Psoas muscle (tissue), 8 donors: ENCODE data around the gene VPS50. TPM values are rescaled to one million over a fixed set of nuclear protein-coding genes. Genes with fewer than 3 reads are reported as not detected.

ENCODE experiments used
- ATAC-seq, 4 donors: fragments of 200-7000 bp; cut with Tn5 transposase; one replicate each; pipeline ENCODE4 v1.9.1; 2020; ENCODE audit warnings: moderate library complexity in 3 of 4, mild to moderate bottlenecking in 2 of 4
- DNase-seq, 2 donors: peaks; one replicate each; pipeline ENCODE4 v3.0.0-alpha.2; 2020
- H3K27ac ChIP-seq: fragments of 200-600 bp; one replicate; pipeline ENCODE4 v1.8.0; 2022
- H3K27me3 ChIP-seq, 3 donors: fragments of 200-600 bp in 1 of 3; one replicate each; pipeline versions ENCODE4 v1.6.1 to v1.8.0; 2013 to 2022; ENCODE audit warnings: low read length in 2 of 3, mild to moderate bottlenecking in 2 of 3, moderate library complexity in 1 of 3; ENCODE audit not compliant: insufficient read depth in 3 of 3
- H3K36me3 ChIP-seq, 2 donors: fragments of 200-600 bp in 1 of 2; one replicate each; pipeline versions ENCODE4 v1.6.1 to v1.8.0; 2013 to 2022; ENCODE audit warnings: low read depth in 1 of 2, mild to moderate bottlenecking in 1 of 2, moderate library complexity in 1 of 2; ENCODE audit not compliant: insufficient read depth in 1 of 2
- H3K4me1 ChIP-seq: fragments of 200-600 bp; one replicate; pipeline ENCODE4 v1.8.0; 2022
- H3K4me3 ChIP-seq: fragments of 200-600 bp; one replicate; pipeline ENCODE4 v1.8.0; 2022; ENCODE audit warnings: mild to moderate bottlenecking
- H3K9me3 ChIP-seq: fragments of 200-600 bp; one replicate; pipeline ENCODE4 v1.8.0; 2022
- WGBS, 3 donors: extraction: QIAGEN DNeasy Blood & Tissue Kit; methylation state at CpG; one replicate each; pipeline versions ENCODE4 v1.1.6 to v1.1.7; 2013; 5-methylcytosine and 5-hydroxymethylcytosine counted together
- intact Hi-C, 2 donors: fragments of 100-400 bp; cut with DNase I; formaldehyde crosslinking; loops; one replicate each; pipeline versions ENCODE4 v1.11.0 to v1.14.2; 2022
- polyA plus RNA-seq, 3 donors: library from polyadenylated mRNA; stranded (reverse); fragments of 200-250 nt; gene quantifications; one replicate each; pipeline ENCODE4 v1.2.3, GENCODE V29; 2013
- total RNA-seq, 4 donors: library from RNA; stranded (reverse); fragmentation: NEBNext Ultra II Directional in 2 of 4; extraction: Animal tissue kit (Norgen Biotek cat#: 25700) in 2 of 4; gene quantifications; one replicate each; pipeline versions ENCODE4 v1.2.1 to v1.2.4, GENCODE V29; 2021 to 2023
- TF ChIP-seq, protein P1 (sequence below): fragments of 200-600 bp; IDR thresholded peaks from one replicate; pipeline ENCODE4 v1.8.0; 2022; ENCODE audit warnings: antibody characterized with exemption
- donor health status: healthy with polysubstance abuse.
- donor health status: DM: no; HTN: no; CAD: no; lungs with moderate emphysema.
- donor health status: Bipolar disorder and iron deficiency.
- donor health status: healthy.
- donor health status: DM: yes; HTN: yes; CAD: no.
- donor health status: DM: no; HTN: no; CAD: no.
- donor health status: DM: no; HTN: no; CAD: no.
- donor health status: DM: yes; HTN: yes; CAD: no.

The VPS50 gene
- total and polyA plus RNA-seq, 7 donors = 6.2 to 22.4 (median 17.6) TPM

DNA sequence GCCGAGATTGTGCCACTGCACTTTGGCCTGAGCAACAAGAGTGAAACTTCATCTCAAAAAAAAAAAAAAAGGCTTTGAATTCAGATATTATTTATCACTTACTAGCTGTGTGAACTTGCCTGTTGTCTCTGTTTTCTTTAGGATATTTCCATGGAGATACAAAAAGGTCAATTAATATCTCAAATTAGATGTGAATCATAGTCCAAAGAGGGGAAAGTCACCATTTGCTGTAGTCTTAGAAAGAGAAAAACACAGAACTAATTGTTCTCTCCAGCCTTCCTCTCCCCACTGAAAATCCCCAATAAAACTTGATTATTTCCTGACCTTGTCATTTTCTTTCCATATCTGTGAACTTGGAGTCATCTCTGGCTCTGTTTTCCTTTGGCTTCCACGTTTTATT is 27.1 kb upstream of the VPS50 start:
- Histone ChIP-seq H3K27me3 (no peaks in the 10 kb centered on the region), H3K9me3 (no peaks in the 10 kb centered on the region), H3K4me1 (no peaks in the 10 kb centered on the region), H3K4me3 (no peak overlapping the region), H3K36me3 (no peaks in the 10 kb centered on the region), H3K27ac (no peak overlapping the region)
- ATAC-seq = no peak
- 41 to 44% (median 42%) methylated on average over 2 of the region's 2 CpGs for WGBS, 3 donors
- intact Hi-C loops = no loop called here
- no peak for DNase-seq
- TF ChIP-seq, protein P1, sequence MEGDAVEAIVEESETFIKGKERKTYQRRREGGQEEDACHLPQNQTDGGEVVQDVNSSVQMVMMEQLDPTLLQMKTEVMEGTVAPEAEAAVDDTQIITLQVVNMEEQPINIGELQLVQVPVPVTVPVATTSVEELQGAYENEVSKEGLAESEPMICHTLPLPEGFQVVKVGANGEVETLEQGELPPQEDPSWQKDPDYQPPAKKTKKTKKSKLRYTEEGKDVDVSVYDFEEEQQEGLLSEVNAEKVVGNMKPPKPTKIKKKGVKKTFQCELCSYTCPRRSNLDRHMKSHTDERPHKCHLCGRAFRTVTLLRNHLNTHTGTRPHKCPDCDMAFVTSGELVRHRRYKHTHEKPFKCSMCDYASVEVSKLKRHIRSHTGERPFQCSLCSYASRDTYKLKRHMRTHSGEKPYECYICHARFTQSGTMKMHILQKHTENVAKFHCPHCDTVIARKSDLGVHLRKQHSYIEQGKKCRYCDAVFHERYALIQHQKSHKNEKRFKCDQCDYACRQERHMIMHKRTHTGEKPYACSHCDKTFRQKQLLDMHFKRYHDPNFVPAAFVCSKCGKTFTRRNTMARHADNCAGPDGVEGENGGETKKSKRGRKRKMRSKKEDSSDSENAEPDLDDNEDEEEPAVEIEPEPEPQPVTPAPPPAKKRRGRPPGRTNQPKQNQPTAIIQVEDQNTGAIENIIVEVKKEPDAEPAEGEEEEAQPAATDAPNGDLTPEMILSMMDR = no peak

DNA sequence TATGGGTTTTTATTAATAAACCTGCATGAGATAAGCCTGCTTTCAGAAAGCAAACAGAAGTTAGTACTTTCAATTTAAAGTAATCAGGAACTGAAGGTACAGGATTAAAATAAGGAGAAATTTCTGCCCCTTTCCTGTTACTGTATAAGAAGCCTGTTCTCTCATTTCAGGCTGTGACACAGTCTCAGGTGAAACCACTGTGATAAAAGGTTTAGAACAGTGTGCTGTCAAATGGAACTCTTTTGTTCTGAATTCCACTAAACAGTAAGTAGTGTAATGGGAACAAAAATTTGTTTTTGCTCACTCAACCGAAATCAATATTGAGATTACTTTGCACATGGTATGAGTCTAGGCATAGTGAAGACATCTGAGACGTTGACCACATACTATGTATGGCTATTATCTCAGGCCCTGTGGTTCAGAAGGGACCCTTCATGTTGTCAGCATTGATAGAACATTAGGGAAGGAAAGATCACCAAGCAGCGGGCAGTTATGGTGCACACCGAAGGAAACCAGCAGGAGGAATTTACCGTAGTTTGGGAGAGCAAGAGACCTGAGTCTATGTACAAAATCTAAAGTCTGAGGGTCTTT is 20.8 kb upstream of the VPS50 start:
- 75 to 79% (median 78%) methylated on average over 5 of the region's 5 CpGs for WGBS, 3 donors
- TF ChIP-seq, protein P1 = no peak
- H3K9me3 ChIP-seq = no peaks in the 10 kb centered on the region
- H3K27ac ChIP-seq = no peak overlapping the region
- DNase-seq (no peak), ATAC-seq (no peak)
- H3K4me1 ChIP-seq = no peaks in the 10 kb centered on the region
- intact Hi-C loops = no loop called here
- H3K36me3 ChIP-seq = no peaks in the 10 kb centered on the region
- H3K27me3 ChIP-seq = no peaks in the 10 kb centered on the region
- no peak overlapping the region for H3K4me3 ChIP-seq

DNA sequence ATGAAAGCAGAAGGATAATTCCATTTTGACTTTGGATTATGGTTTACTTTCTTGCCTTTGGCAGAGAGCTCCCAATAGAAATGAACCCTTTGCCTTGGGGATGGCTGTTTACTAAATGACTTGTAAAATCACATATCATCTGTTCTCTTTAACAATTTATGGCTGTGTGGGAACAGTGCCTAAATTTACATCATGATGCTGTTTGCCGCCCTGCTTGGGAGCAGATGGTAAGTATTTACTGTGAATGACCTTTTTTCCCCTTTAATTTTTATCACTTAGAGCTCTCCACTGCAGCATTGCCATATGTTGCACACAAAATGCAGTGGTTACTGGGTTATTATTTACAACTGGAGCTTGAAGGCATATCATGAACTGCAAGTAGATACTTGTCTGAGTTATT is 19.3 kb upstream of the VPS50 start:
- intact Hi-C loops = no loop called here
- no peak for DNase-seq
- 27 to 35% (median 34%) methylated on average over 1 of the region's 1 CpG for WGBS, 3 donors

DNA sequence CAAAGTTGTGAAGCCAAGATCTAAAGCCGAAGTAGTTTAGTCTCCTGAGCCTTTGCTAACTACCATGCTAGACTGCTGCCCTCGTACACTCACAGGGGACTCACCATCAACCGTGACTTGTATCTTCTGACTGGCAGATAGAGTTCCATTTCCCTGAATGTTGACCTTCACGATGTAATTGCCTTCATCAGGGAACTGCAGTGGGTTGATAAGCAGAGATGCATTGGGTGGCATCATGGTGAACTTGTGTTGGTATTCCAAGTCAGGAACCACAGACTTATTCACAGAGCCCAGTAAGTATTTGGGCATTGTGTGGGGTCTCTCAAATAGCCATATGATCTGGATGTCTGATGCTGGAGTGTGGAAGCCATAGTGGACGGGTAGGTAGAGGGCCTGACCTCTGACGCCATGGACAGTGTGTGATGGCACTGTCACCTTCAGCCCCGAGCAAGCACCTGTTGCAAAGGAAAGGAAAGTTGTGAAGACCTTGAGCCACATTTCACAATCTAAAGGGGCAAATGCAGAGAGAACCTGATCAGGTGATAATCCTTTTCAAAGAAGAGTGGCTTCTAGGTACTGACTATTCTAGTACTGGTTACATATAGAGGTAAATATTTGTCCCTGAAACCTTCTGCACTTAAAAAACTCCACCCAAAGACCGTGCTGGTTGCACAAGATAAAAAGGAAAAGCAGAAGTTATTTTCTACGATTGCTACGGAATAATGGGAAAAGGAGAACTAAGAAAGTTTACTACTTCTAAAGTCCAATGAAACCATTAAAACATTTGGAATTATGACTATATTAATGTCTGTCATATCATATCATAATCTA is 13.0 kb upstream of the VPS50 start:
- H3K9me3 ChIP-seq = no peaks in the 10 kb centered on the region
- TF ChIP-seq, protein P1 = no peak
- ATAC-seq (no peak), DNase-seq (no peak)
- no peak overlapping the region for H3K4me3 ChIP-seq
- intact Hi-C loops = no loop called here
- peaks cover 0 to 4% (median 0%) of the 10 kb centered on the region in 3 donors for H3K27me3 ChIP-seq
- no peaks in the 10 kb centered on the region for H3K36me3 ChIP-seq
- WGBS, 3 donors = 74 to 77% (median 75%) methylated on average over 10 of the region's 10 CpGs
- no peak overlapping the region for H3K27ac ChIP-seq
- no peaks in the 10 kb centered on the region for H3K4me1 ChIP-seq

More for the DNA sequence above, 19.3 kb upstream of the VPS50 start:
- TF ChIP-seq, protein P1 = no peak
- H3K36me3 ChIP-seq = no peaks in the 10 kb centered on the region
- ATAC-seq = no peak
- no peak overlapping the region for H3K27ac ChIP-seq
- no peaks in the 10 kb centered on the region for H3K9me3 ChIP-seq
- H3K4me3 ChIP-seq = no peak overlapping the region
- H3K27me3 ChIP-seq = no peaks in the 10 kb centered on the region
- H3K4me1 ChIP-seq = no peaks in the 10 kb centered on the region
